Ovary (tissue), 3 donors: ENCODE measurements around the gene CACNA2D3.

ENCODE experiments used
- CTCF ChIP-seq, 3 donors: fragments of 450-650 bp in 2 of 3; fragments of 200-600 bp in 1 of 3; IDR thresholded peaks; one replicate each; pipeline versions ENCODE4 v1.5.1 to v1.8.0; 2016 to 2022; ENCODE audit warnings: antibody characterized with exemption in 3 of 3, mild to moderate bottlenecking in 1 of 3
- POLR2A ChIP-seq: fragments of 450-650 bp; IDR thresholded peaks from one replicate; pipeline ENCODE4 v1.6.1; 2017; ENCODE audit warnings: antibody characterized with exemption, mild to moderate bottlenecking, moderate library complexity
- donor health status: DM: no; HTN: no; CAD: no.

GRCh38 chr3:54575618-54575960, 453.2 kb downstream of the CACNA2D3 start:
- no peak for TF ChIP-seq CTCF (IDR thresholded peaks at IDR 0.05)
- no peak for TF ChIP-seq POLR2A
